GM12891 (cell line): ENCODE data around the gene KDR.

ENCODE experiments used
- PAX5 ChIP-seq: IDR thresholded peaks from 2 replicates; pipeline ENCODE4 v1.6.1; 2011; ENCODE audit warnings: low read length, moderate library complexity, mild to moderate bottlenecking; ENCODE audit not compliant: insufficient read depth, severe bottlenecking
- POLR2A ChIP-seq: IDR thresholded peaks from 2 replicates; pipeline ENCODE4 v1.6.1; 2011; ENCODE audit warnings: low read depth, low read length, control low read depth
- POLR2AphosphoS5 ChIP-seq: IDR thresholded peaks from 2 replicates; pipeline ENCODE4 v1.6.1; 2011; ENCODE audit warnings: low read depth, low read length, control low read depth
- POU2F2 ChIP-seq: IDR thresholded peaks from 2 replicates; pipeline ENCODE4 v1.6.1; 2011; ENCODE audit warnings: low read depth, mild to moderate bottlenecking, control low read depth, low read length, moderate library complexity
- TAF1 ChIP-seq: IDR thresholded peaks from 2 replicates; pipeline ENCODE4 v1.6.1; 2011; ENCODE audit warnings: low read depth, low read length, control low read depth

- no peak for TF ChIP-seq POLR2A
- TF ChIP-seq POLR2AphosphoS5: no peak
- TF ChIP-seq TAF1: no peak
- TF ChIP-seq POU2F2: no peak
- TF ChIP-seq PAX5: no peak
Observed at GRCh38 chr4:55099816-55100215, 25.6 kb downstream of the KDR start.
